SK-N-SH treated with all-trans-retinoic acid at 6 μM for 48 hours (cell line): ENCODE measurements around the gene MRPL53.
A peak's percentile ranks its signal among the peaks of the same experiment; 100 is the strongest.

ENCODE experiments used
- ATAC-seq: fragments of 200-7000 bp; cut with Tn5 transposase; 3 replicates; pipeline ENCODE4 v1.9.1; 2020; ENCODE audit warnings: mild to moderate bottlenecking, moderate library complexity
- ARNTL ChIP-seq: fragments of 450-650 bp; formaldehyde crosslinking; IDR thresholded peaks from 2 replicates; pipeline ENCODE4 v1.5.0; 2020; ENCODE audit warnings: low read depth, mild to moderate bottlenecking, moderate library complexity, borderline replicate concordance
- BACH2 ChIP-seq: fragments of 250-450 bp; sonication (Bioruptor Pico); IDR thresholded peaks from 2 replicates; pipeline ENCODE4 v1.9.0; 2021; ENCODE audit warnings: mild to moderate bottlenecking, borderline replicate concordance
- CSRNP3 ChIP-seq: fragments of 250-450 bp; sonication (Bioruptor Pico); IDR thresholded peaks from 2 replicates; pipeline ENCODE4 v1.5.1; 2021; ENCODE audit warnings: mild to moderate bottlenecking, moderate library complexity
- ESRRG ChIP-seq: fragments of 250-450 bp; sonication (Bioruptor Pico); IDR thresholded peaks from 2 replicates; pipeline ENCODE4 v1.6.1; 2021; ENCODE audit warnings: mild to moderate bottlenecking
- ISL1 ChIP-seq: fragments of 250-450 bp; sonication (Bioruptor Pico); IDR thresholded peaks from 2 replicates; pipeline ENCODE4 v2.1.2; 2022; ENCODE audit warnings: mild to moderate bottlenecking, moderate library complexity
- RARB ChIP-seq: fragments of 250-450 bp; sonication (Bioruptor Pico); IDR thresholded peaks from 2 replicates; pipeline ENCODE4 v1.8.0; 2021; ENCODE audit warnings: mild to moderate bottlenecking, moderate library complexity
- SNAI2 ChIP-seq: fragments of 250-450 bp; sonication (Bioruptor Pico); IDR thresholded peaks from 2 replicates; pipeline ENCODE4 v1.5.0; 2020; ENCODE audit warnings: mild to moderate bottlenecking, moderate library complexity
- TOX ChIP-seq: fragments of 250-450 bp; sonication (Bioruptor Pico); IDR thresholded peaks from 2 replicates; pipeline ENCODE4 v1.8.0; 2021; ENCODE audit warnings: mild to moderate bottlenecking, moderate library complexity, borderline replicate concordance
- TSHZ2 ChIP-seq: fragments of 250-450 bp; sonication (Bioruptor Pico); IDR thresholded peaks from 2 replicates; pipeline ENCODE4 v1.5.0; 2020; ENCODE audit warnings: mild to moderate bottlenecking, moderate library complexity
- ZC3H10 ChIP-seq: fragments of 250-450 bp; sonication (Bioruptor Pico); IDR thresholded peaks from 2 replicates; pipeline ENCODE4 v1.5.1; 2021; ENCODE audit warnings: mild to moderate bottlenecking, moderate library complexity
- ZNF565 ChIP-seq: fragments of 450-650 bp; formaldehyde crosslinking; conservative IDR thresholded peaks from 2 replicates; pipeline ENCODE4 v1.5.0; 2020; ENCODE audit warnings: low read depth, mild to moderate bottlenecking, moderate library complexity
- ZNF70 ChIP-seq: fragments of 450-650 bp; formaldehyde crosslinking; IDR thresholded peaks from 2 replicates; pipeline ENCODE4 v1.5.0; 2020; ENCODE audit warnings: mild to moderate bottlenecking, moderate library complexity
- ZNF8 ChIP-seq: fragments of 450-650 bp; formaldehyde crosslinking; IDR thresholded peaks from 2 replicates; pipeline ENCODE4 v1.5.0; 2020; ENCODE audit warnings: mild to moderate bottlenecking, moderate library complexity
- TF ChIP-seq, protein P1 (sequence below): fragments of 250-450 bp; sonication (Bioruptor Pico); IDR thresholded peaks from 2 replicates; pipeline ENCODE4 v1.8.0; 2021; ENCODE audit warnings: low read depth, mild to moderate bottlenecking, moderate library complexity, borderline replicate concordance
- TF ChIP-seq, protein P2 (sequence below): fragments of 250-450 bp; sonication (Bioruptor Pico); IDR thresholded peaks from 2 replicates; pipeline ENCODE4 v1.8.0; 2020; ENCODE audit warnings: mild to moderate bottlenecking, moderate library complexity, borderline replicate concordance

Gene MRPL53

GRCh38 chr2:74516650-74517049, 44.2 kb upstream of the MRPL53 start (continued):
- TF ChIP-seq, protein P1, sequence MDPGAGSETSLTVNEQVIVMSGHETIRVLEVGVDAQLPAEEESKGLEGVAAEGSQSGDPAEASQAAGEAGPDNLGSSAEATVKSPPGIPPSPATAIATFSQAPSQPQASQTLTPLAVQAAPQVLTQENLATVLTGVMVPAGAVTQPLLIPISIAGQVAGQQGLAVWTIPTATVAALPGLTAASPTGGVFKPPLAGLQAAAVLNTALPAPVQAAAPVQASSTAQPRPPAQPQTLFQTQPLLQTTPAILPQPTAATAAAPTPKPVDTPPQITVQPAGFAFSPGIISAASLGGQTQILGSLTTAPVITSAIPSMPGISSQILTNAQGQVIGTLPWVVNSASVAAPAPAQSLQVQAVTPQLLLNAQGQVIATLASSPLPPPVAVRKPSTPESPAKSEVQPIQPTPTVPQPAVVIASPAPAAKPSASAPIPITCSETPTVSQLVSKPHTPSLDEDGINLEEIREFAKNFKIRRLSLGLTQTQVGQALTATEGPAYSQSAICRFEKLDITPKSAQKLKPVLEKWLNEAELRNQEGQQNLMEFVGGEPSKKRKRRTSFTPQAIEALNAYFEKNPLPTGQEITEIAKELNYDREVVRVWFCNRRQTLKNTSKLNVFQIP (CRISPR knock-in tag), result no peak
- TF ChIP-seq ISL1 (no peak), ARNTL (CRISPR knock-in tag) (no peak), ZNF565 (CRISPR knock-in tag) (no peak)

- no peak for ATAC-seq
- no peak for TF ChIP-seq ZC3H10 (CRISPR knock-in tag)
- no peak for TF ChIP-seq BACH2 (CRISPR knock-in tag)
- TF ChIP-seq SNAI2 (CRISPR knock-in tag), result no peak
- TF ChIP-seq, protein P1 (CRISPR knock-in tag), result no peak
- no peak for TF ChIP-seq TOX (CRISPR knock-in tag)
- TF ChIP-seq ARNTL (CRISPR knock-in tag), result no peak
- no peak for TF ChIP-seq ZNF70 (CRISPR knock-in tag)
- TF ChIP-seq, protein P2, sequence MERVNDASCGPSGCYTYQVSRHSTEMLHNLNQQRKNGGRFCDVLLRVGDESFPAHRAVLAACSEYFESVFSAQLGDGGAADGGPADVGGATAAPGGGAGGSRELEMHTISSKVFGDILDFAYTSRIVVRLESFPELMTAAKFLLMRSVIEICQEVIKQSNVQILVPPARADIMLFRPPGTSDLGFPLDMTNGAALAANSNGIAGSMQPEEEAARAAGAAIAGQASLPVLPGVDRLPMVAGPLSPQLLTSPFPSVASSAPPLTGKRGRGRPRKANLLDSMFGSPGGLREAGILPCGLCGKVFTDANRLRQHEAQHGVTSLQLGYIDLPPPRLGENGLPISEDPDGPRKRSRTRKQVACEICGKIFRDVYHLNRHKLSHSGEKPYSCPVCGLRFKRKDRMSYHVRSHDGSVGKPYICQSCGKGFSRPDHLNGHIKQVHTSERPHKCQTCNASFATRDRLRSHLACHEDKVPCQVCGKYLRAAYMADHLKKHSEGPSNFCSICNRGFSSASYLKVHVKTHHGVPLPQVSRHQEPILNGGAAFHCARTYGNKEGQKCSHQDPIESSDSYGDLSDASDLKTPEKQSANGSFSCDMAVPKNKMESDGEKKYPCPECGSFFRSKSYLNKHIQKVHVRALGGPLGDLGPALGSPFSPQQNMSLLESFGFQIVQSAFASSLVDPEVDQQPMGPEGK (CRISPR knock-in tag), result no peak
- TF ChIP-seq TSHZ2 (CRISPR knock-in tag), result no peak
- no peak for TF ChIP-seq ESRRG (CRISPR knock-in tag)
- no peak for TF ChIP-seq ZNF8 (CRISPR knock-in tag)
Observed at GRCh38 chr2:74515981-74516633, 43.6 kb upstream of the MRPL53 start.

DNA sequence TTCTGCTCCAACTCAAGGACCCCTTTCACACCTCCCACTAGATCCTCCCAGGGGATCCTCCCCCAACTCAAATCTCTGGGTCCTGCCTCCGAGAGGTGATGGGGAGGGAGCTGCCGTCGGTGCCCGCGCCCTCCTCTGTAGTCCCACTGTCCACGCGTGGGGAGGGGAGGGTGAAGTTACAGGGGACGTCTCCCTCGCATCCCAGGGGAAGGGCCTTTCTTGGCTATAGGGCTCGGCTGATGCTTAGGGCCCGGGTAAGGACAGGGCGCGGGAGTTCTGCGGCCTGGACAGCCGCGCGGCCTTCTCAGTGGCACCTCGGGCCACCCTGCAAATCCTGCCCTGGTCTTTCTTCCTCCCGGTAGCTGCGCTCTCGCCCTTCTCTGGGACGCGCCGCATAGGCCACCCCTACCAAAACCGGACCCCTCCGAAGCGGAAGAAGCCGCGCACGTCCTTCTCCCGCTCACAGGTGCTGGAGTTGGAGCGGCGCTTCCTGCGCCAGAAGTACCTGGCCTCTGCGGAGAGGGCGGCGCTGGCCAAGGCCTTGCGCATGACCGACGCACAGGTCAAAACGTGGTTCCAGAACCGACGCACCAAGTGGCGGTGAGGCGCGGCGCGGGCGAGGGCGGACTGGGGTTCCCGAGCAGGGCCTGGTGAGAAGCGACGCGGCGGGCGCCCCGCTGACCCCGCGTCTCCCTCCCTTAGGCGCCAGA, 42.9 kb upstream of the MRPL53 start:
- no peak for TF ChIP-seq RARB (CRISPR knock-in tag)
- TF ChIP-seq, all 23 proteins: peak for 0
- ATAC-seq, result no peak

DNA sequence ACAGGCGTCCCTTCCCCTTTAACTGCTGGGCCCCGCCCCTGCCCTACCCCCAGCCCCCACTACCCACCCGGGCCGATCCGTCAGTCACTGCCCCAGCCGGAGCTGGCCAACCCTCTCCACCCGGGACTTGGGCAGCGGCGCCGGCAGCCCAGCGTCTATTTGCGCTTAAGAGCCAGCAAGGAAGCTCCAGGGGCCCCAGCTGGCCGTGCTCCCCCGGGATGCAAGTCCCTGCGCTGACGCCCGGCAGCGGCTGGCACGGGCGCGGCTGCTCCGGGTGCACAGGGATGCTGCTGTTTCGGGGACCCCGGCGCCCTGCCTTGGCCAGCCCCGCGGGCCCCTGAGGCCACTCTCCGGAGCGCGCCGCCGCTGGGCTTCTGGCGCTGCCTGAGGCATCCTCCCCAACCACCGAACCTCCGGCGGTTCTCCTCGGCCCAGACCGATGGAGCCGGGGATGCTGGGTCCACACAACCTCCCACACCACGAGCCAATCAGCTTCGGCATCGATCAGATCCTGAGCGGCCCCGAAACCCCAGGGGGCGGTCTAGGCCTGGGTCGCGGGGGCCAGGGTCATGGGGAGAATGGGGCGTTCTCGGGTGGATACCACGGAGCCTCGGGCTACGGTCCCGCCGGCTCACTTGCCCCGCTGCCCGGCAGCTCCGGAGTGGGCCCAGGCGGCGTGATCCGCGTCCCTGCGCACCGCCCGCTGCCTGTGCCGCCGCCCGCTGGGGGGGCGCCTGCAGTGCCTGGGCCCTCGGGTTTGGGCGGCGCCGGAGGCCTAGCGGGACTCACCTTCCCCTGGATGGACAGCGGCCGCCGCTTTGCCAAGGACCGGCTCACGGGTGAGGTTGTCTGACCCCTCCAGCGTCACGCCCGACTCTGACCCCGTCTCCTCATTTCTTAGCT, 42.1 kb upstream of the MRPL53 start, which contains the start of gene TLX2:
TSS of gene TLX2 (plus strand) at position 83 of the 903 bp plus-strand sequence. CDS start at position 440, 357 bp downstream.
- TF ChIP-seq ZNF70 (CRISPR knock-in tag), result no peak
- TF ChIP-seq CSRNP3, result no peak
- TF ChIP-seq ISL1, result no peak
- TF ChIP-seq, protein P2 (CRISPR knock-in tag), result no peak
- TF ChIP-seq, protein P1 (CRISPR knock-in tag), result no peak
- no peak for TF ChIP-seq ZNF565 (CRISPR knock-in tag)

More for the DNA sequence above, 42.1 kb upstream of the MRPL53 start, which contains the start of gene TLX2:
- peak; percentile 79 for ATAC-seq
